HG03175 (cell line): ENCODE data around the gene ARHGEF26.

Experiments used
- ATAC-seq: cut with Tn5 transposase; IDR thresholded peaks from one replicate; pipeline ENCODE4 v1.9.1; 2021; ENCODE audit warnings: mild to moderate bottlenecking, moderate library complexity; ENCODE audit not compliant: unreplicated experiment

Gene ARHGEF26

DNA sequence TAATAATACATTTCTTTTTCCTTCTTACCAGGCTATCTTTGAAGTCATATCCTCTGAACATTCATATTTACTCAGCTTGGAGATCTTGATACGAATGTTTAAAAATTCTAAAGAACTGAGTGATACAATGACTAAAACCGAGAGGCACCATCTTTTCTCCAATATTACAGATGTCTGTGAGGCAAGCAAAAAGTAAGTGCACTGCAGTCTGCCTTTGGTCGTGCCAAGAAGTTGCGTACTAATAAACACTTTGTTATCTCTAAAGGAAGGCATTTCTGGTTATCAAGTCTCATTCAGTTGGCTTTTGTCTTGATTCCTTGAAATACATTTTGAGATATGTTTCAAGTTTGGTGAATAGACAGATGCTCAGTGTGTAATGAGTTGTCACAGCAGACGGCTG lies 31.6 kb downstream of the ARHGEF26 start:
- no peak for ATAC-seq

DNA sequence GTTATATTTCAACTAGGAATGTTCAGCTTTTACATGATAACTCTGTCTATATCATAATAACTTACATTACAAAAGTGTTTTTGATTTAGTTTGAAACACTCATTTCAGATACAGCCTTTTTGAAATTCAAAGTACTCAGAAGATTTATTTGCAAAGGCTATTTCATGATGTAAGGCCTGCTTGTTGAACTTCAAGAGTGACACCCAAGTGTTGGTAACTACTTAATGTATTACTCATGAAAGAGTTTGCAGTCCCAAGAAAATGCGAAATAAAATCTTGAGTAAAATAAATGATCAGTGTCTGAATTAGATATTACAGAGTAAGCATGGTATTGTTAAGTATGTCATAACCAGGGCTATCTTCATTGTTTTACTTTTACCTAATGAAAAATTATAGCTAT lies 35.3 kb downstream of the ARHGEF26 start:
- no peak for ATAC-seq

DNA sequence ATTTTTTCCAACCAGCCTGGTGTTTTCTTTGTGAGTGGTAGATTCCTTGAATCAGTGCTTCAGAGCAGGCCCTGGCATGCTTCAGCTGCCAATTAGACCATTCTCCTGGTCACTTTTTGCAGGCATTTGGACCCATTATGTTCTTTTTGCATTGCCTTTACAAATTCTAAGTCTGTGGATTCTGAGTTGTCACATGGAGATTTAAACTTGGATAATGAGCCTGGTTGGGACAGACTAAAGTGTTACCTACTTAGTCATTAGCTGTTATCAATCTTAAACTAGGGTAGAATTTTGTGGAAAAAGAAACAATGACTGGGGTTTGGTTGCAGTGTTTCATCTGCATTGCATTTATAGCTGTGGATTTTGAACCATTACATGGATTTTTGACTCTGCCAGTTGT lies 40.6 kb downstream of the ARHGEF26 start:
- ATAC-seq, result no peak

DNA sequence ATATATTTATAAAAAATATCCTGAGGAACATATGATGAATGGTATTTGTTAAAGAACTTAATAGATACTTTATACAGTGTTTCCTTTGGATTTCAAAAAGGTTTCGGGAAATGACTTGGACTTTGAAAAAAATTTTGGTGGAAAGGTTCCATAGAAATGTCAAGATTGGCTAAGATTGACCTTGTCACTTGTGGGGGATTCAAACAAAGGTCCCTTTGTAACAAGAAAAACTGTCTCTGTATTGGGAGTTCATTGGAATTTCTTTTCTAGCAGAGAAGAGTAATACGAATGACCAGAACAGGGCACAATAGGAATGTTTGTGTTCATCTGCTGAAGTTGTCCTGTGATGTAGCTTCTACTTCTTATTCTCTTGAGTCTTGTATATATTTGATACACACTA lies 43.2 kb downstream of the ARHGEF26 start:
- ATAC-seq, result no peak

DNA sequence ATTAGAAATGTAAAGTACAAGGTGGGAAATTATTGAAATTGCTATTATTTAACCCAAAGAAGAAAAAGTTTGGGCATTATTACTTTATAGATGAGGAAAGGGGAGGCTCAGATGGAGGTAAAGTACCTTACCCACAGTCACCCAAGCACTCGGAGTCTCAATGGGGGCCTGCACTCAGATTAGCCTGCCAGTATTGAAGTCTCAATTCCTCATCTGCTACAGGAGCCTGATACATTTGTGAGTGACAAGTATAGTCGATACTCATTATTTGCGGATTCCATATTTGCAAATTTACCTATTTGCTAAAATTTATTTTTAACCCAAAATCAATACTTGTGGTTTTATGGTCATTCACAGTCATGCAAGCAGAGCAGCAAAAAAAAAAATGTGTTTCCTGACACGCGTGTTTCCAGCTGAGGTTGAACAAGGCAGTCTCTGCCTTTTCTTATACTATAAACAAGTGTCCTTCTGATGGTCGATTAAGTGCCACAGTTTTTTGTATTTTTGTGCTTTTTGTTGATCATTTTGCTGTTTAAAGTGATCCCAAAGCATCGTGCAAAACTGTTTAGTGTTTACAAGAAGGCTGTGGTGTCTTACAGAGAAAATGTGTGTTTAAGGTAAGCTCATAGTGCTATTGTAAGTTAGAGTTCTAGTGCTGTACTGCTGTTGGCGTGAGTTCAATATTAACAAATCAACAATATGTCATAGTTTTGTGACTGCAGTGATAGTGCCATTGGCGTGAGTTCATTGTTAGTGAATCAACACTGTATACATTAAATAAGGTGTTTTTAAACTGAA lies 48.0 kb downstream of the ARHGEF26 start:
- no peak for ATAC-seq

DNA sequence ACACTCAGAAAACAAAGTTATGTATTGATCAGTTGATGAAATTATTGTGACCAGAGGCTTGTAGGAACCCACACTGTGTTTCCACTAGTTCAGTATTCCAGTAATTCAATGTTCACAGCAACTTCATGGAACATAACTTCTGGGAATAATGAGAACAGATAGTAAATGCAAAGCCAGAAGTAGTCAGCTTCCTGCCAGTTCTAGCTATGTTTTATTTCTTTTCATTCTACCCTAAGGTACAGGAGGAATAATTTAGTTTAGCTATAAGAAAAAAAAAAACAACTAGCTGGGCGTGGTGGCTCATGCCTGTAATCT lies 48.6 kb downstream of the ARHGEF26 start:
- no peak for ATAC-seq

DNA sequence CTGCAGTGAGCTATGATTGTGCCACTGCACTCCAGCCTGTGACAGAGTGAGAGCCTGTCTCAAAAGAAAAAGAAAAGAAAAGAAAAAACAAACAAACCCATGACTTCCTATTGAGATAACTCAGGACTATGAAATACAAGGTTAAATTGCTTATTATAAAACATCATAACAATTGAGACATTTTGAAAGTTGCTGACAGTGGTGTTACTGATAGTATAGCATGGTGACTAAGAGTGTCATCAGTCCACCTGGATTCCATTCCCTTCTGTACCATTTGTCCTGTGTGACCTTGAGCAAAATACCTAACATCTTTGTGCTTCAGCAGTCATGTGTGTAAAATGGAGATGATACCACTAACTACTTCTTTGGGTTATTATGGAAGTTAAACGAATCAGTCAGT lies 49.1 kb downstream of the ARHGEF26 start:
- no peak for ATAC-seq

DNA sequence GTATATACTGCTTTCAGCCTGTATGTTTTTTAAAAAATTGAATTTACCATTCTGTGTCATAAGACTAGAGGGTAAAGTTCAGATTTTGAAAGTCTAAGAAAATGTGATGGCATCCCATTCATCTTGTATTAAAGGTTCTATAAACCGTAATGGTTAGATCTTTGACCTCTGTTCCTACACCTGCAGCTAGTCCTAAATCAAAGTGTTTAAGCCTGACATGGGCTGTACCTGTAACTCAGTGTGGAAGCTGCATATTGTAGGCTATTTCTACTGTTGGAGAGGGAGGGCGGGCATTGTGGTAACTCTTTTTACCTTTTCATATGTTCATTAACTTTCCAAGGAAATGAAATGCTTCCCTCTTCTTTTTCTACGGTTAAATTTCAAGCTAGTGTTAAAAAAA lies 53.9 kb downstream of the ARHGEF26 start:
- ATAC-seq, result no peak

DNA sequence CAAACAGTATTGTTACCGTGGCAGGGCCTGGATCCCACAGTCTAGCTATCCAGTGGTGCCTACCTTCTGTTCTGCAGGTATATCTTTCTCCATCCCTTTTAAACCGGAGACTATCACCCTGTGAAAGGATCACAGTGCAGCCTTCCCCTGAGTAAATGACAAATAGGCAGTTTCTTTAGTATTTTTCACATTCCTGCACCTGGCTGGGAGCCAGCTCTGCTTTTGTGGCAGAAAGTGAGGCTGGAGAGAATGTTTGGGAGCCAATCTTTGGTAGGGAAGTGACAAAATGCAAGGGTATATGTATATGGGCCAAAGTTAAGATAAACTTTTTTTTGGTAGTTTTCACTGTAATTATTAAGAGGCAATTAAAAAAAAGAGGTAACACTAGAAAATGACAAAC lies 54.8 kb downstream of the ARHGEF26 start:
- ATAC-seq, result no peak

DNA sequence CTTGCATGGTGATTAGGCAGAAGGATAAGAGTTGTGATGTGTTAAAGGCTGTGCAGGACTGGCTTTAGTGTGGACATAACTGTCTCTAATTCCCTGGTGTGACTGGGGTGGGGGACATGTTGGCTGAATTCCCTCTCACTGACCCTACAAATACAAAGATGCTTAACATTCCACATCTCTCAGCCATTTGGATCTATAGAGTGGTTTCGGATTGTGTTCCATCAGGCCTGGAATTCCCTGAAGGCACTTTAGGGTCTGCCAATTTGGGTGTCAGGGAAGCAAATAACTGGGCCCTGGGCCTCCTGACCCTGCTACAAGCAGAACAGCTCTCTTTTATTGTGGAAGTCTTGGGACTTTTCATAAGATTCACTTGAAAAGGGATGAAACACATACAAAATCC lies 56.2 kb downstream of the ARHGEF26 start:
- ATAC-seq, result no peak

DNA sequence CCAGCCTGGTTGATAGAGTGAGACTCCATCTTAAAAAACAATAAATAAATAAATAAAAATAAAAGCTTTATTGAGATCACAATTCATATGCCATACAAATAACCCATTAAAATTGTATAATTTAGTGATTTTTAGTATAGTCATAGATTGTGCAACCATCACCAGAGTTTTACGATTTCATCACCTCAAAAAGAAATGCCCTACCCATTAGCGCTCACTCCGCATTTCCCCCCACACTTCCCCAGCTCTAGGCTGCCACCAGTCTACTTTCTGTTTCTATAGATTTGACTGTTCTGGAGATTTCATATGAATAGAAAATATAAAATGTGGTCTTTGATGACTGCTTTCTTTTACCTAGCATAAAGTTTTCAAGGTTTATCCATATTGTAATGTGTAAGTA lies 57.0 kb downstream of the ARHGEF26 start:
- no peak for ATAC-seq

DNA sequence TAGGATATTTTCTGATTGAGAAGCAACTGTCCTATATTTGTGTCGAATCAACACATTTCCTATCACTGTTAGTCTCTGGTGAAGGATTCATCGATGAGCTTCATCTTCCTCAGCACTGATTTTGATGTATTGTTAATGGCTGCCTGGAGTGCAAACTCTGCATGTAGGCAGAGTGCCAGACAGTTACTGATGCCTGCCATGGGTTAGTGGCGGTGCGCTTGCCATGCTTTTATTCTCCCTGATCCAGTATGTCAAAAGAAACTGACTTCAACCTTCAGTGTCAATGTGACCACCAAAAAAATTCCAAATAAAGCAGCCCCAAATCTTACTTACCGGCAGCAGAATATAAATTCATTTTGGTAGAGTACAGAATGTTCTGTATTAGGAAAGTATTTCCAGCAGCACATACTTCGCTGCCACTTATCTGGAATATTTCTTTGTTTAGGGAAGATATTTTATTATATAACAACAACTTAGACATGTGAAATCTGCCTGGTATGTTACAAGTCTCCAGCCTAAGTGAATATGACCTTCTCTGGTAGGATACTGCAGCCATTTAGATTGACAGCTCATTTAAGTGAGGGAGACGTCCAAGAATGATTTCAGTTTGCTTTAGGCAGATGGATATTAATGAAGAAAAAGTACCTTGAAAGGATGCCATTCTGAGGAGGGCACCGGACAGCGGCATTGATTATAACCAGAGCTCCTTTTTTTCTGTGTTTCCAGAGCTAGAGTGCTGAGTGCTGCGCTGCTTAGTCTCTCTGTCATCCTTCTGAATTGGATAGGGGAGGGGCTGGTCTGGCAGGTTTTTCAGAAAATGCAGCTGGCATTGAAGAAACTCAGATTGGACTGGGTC lies 59.9 kb downstream of the ARHGEF26 start:
- ATAC-seq, result no peak

DNA sequence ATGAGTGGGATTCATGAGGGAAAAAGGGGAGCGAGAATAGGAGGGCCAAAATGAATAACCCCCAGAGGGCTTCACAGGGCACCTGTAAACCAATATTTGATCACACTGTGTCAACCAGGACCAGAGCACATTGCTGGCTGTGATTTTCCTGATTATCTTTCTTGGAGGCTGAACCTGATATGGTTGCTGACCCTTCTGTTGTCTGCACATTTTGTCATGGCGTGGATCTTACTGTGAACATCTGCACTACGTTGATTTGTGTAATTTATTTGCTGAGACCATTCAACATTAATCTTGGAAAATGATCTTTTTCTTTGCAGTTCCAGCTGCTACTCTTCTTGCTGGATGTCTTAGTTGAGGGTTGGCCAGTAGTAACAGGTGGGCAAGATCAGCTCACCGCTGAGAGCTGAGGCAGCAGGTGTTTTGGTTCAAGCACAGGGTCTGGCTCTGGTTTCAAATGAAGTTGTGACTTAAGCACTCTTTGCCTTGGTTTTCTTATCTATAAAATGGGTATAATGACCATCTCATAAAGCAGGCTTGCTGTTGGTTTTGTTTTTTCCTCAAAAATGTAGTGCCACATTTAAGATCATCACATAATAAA lies 61.2 kb downstream of the ARHGEF26 start:
- no peak for ATAC-seq

DNA sequence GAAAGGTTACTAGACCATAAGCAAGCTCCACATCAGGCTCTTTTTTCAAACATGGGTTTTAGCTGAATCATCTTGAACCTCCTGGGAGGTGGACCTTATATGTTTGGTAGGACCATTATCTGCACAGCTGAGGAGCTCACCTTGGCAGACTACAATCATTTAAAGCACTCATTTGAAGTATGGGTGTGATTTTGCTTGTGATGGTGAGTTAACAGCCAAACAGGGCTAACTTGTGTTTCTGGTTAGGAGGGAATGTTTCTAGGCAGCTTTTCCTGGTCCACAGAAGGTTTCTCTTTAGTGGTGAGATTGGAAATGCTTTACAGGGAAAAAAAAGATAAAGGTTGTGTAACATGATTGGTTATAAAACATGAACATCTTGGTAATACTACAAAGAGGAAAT lies 61.8 kb downstream of the ARHGEF26 start:
- ATAC-seq, result no peak

DNA sequence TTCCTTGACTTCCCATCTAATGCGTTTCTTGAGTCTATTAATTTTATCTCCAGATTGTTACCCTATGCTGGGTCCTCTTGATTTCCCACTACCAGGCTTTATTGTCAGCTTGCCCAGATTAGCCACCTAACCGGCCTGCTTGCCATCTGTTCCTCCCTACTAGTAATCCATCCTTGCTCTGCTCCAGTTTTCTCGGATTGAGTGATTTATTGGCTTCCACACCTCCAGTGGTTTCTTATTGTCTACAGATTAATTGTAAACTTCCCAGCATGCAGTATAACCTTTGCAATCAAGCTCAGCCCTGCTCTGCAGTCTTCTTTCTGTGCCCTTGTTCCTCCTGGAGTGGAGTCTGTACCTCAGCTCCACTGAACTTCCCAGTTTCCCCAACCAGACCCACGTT lies 63.4 kb downstream of the ARHGEF26 start:
- no peak for ATAC-seq

DNA sequence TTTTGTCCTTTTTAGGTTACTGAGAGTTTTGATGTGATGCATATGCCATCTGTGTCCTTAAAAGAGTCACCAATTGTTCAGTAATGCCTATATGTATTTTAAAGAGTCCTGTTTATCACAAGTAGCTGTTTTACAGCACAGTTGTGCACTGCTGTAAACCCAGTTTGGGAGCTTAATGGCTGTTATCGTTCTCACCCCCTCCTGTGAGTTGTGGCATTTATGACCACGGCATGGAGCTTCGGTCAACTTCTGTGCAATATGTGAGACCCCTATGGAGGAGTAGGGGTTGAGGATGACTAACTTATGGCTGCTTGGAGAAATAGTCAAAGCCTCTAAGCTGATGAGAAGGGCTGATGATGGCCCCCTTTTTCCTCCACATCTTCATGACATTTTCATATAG lies 67.2 kb downstream of the ARHGEF26 start:
- no peak for ATAC-seq

DNA sequence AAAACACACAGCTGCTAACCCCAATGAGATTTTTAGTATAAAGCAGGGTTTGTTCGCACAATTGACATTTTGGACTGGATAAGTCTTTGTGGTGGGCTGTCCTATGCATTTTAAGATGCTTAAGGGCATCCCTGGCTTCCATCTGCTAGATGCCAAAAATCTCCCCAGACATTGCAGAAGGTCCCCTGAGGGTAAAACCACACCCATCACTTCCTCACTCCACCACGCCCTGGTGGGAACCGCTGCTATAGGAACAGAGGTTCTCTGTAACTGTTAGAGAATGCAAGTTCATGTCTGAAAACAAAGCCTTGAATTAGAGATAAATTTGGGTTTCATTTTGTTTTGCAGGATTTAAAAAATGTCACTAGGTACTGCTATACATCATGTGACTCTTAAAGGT lies 67.7 kb downstream of the ARHGEF26 start:
- no peak for ATAC-seq

DNA sequence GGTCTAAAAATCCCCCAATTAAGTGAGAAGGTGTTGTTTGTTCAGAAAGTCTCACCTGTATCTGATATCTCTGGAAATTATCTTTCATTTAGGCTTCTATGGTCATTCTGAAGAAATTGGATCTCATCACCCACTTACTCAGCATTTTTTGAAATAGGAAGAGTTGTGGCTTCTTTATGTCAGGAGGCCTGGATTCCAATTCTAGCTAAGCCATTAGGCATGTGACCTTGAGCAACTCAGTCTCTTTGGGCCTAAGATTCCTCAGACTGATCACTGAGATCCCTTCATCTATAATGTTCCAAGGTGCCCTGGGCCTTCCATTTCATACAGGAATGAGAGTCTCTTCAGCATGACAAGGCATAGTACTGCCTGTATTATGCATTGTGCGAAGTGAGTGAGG lies 70.3 kb downstream of the ARHGEF26 start:
- ATAC-seq, result no peak

DNA sequence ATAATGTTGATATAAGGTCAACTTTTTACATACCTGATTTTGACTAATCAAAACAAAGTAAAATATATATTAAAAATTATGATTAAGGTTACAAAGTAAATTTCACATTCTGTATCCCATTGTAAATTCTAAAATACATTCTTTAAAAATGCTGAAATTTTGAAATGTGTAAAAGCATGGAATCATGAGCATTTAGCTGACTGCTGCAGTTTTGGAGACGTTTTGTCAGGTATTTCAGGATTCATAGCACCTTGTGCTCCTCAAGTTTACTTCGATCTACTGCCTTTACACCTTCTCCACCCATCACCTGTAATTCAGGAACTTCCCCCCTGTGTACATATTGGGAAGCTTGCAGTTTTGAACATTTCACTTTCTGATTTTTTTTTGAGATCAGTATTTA lies 71.0 kb downstream of the ARHGEF26 start:
- ATAC-seq, result no peak

DNA sequence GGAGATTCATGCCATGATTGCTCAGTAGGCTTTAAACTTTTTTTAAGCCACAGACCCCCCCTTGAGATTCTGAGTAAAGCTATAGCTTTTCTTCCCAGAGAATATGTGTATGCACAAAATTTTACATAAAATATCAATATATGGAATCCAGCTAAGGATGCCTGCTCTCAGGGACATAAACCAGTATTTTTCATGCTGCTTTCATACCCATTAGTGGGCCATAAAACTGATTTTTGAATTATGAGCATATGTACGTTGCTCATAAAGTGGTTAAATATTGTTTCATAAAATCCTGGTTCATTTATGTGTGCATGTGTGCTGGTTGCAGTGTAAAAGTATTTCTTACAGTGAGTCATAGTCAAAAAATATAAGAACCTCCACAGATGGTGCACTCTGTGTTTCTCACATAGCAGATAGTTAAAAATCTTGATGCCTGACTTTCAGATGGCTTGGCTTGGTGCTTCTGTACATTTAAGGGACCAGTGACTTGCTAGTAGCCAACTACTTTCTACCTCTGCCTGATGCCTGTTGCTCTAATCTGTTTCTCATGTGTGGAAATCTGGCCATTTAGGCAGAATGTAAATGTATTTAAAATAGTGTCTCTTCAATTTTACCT lies 71.9 kb downstream of the ARHGEF26 start:
- ATAC-seq, result no peak

DNA sequence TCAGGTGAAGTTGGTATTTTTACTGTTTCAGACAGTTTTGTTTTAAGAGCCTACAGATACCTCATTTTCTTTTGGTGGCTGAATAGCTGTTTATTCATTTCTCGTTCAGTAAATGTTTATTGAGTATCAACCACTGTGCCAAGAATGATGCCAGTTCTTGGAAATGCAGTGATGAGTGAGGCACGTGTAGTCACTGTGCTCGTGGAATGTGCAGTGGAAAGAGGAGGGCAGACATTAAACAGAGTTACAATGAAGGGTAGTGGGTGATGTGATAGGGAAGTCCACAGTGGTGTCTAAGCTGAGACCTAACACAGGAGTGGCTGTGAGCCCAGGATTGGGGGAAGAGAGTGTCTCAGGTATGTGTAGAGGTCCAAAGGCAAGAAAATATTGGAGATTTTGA lies 73.7 kb downstream of the ARHGEF26 start:
- no peak for ATAC-seq
